ENCODE measurements around the gene STIP1.

STIP1 gene

GRCh38 chr11:64185693-64186491, at the start of gene STIP1:
Gene STIP1 (plus strand): TSS chr11:64186171. CDS start chr11:64186262, 91 bp downstream.
- TF ChIP-seq CEBPB (IDR thresholded peaks at IDR 0.05) = no peak
- peak; percentile 21; the same call in 1 of the 2 replicates for TF ChIP-seq EP300 (IDR thresholded peaks at IDR 0.05; ENCODE audit: borderline replicate concordance)
- TF ChIP-seq TEAD4 (IDR thresholded peaks at IDR 0.05) = 0 out of 2 replicates have a peak, but pooled peaks have one; percentile 68
- TF ChIP-seq EGR1 (IDR thresholded peaks at IDR 0.05) = peak; percentile 83
- TF ChIP-seq TAF1 (IDR thresholded peaks at IDR 0.05; ENCODE audit: low read depth) = peak; percentile 53; the same call in 1 of the 2 replicates
- TF ChIP-seq MAX (IDR thresholded peaks at IDR 0.05) = peak; percentile 90
- peak; percentile 48; the same call in 1 of the 2 replicates for TF ChIP-seq TCF12 (IDR thresholded peaks at IDR 0.05; ENCODE audit: low read depth)
- peak; percentile 58; the same call in 1 of the 2 replicates for TF ChIP-seq CREB1 (IDR thresholded peaks at IDR 0.05; ENCODE audit: low read depth)
- TF ChIP-seq ZBTB7A (IDR thresholded peaks at IDR 0.05; ENCODE audit: low read depth) = no peak

- TF ChIP-seq YY1 (IDR thresholded peaks at IDR 0.05; ENCODE audit: low read depth) (no peak), REST (IDR thresholded peaks at IDR 0.05; ENCODE audit: low read depth) (peak; percentile 61; the same call in 1 of the 2 replicates), RAD21 (IDR thresholded peaks at IDR 0.05; ENCODE audit: low read depth) (no peak)
Observed at GRCh38 chr11:64136765-64137441, 49.1 kb upstream of the STIP1 start.

GRCh38 chr11:64138398-64138797, 47.6 kb upstream of the STIP1 start:
- TF ChIP-seq ZBTB7A (IDR thresholded peaks at IDR 0.05; ENCODE audit: low read depth) = no peak
- TF ChIP-seq USF1 (IDR thresholded peaks at IDR 0.05) = no peak
- TF ChIP-seq TCF12 (IDR thresholded peaks at IDR 0.05; ENCODE audit: low read depth) = no peak
- no peak for TF ChIP-seq NFIC (IDR thresholded peaks at IDR 0.05)
- no peak for TF ChIP-seq EGR1 (IDR thresholded peaks at IDR 0.05)
- TF ChIP-seq REST (IDR thresholded peaks at IDR 0.05; ENCODE audit: low read depth) = no peak
- no peak for TF ChIP-seq TEAD4 (IDR thresholded peaks at IDR 0.05)
- no peak for TF ChIP-seq YY1 (IDR thresholded peaks at IDR 0.05; ENCODE audit: low read depth)
- no peak for TF ChIP-seq EP300 (IDR thresholded peaks at IDR 0.05; ENCODE audit: borderline replicate concordance)

- TF ChIP-seq CEBPB (IDR thresholded peaks at IDR 0.05) = no peak
- TF ChIP-seq FOXM1 (IDR thresholded peaks at IDR 0.05; ENCODE audit: borderline replicate concordance, low read depth) = no peak
- TF ChIP-seq USF1 (IDR thresholded peaks at IDR 0.05) = no peak
- TF ChIP-seq MAX (IDR thresholded peaks at IDR 0.05) = no peak
- TF ChIP-seq YY1 (IDR thresholded peaks at IDR 0.05; ENCODE audit: low read depth) = no peak
- no peak for TF ChIP-seq TCF12 (IDR thresholded peaks at IDR 0.05; ENCODE audit: low read depth)
- no peak for TF ChIP-seq NFIC (IDR thresholded peaks at IDR 0.05)
- no peak for TF ChIP-seq EP300 (IDR thresholded peaks at IDR 0.05; ENCODE audit: borderline replicate concordance)
- TF ChIP-seq REST (IDR thresholded peaks at IDR 0.05; ENCODE audit: low read depth) = no peak
- no peak for TF ChIP-seq RAD21 (IDR thresholded peaks at IDR 0.05; ENCODE audit: low read depth)
- TF ChIP-seq TAF1 (IDR thresholded peaks at IDR 0.05; ENCODE audit: low read depth) = no peak
- TF ChIP-seq CREB1 (IDR thresholded peaks at IDR 0.05; ENCODE audit: low read depth) = no peak
- TF ChIP-seq EGR1 (IDR thresholded peaks at IDR 0.05) = no peak
Observed at GRCh38 chr11:64139049-64139448, 46.9 kb upstream of the STIP1 start.

All from Ishikawa (cell line).